T-helper 17 cell (primary cell): ENCODE results near the gene FBRS. TPM values are rescaled to one million over a fixed set of nuclear protein-coding genes. Genes with fewer than 3 reads are reported as not detected.
"Not testable (repeated sequence)": the region's sequence is repeated elsewhere in the genome, so short reads cannot be mapped to it uniquely, and the experiment has no call there.

ENCODE experiments used
- ATAC-seq: fragments of 150-1000 bp; cut with Tn5 transposase; 2 replicates; pipeline ENCODE4 v1.10.0; 2021; ENCODE audit warnings: mild to moderate bottlenecking, moderate library complexity
- DNase-seq, 3 donors: peaks; one replicate each; pipeline versions ENCODE4 v3.0.0 to v3.0.0-alpha.2; 2020 to 2021
- H3K9me3 ChIP-seq: one replicate; pipeline ENCODE4 v1.7.0; 2013; ENCODE audit warnings: low read length, mild to moderate bottlenecking; ENCODE audit not compliant: control insufficient read depth, poor library complexity, severe bottlenecking
- H3K27ac Mint-ChIP-seq: one replicate; pipeline ENCODE4 v1.8.0; 2022; ENCODE audit warnings: mild to moderate bottlenecking, moderate library complexity, mixed read lengths
- H3K27me3 Mint-ChIP-seq: one replicate; pipeline ENCODE4 v1.8.0; 2022; ENCODE audit warnings: mixed read lengths
- H3K36me3 Mint-ChIP-seq: one replicate; pipeline ENCODE4 v1.8.0; 2022; ENCODE audit warnings: low read depth, mixed read lengths
- H3K4me1 Mint-ChIP-seq: one replicate; pipeline ENCODE4 v1.8.0; 2022; ENCODE audit warnings: mild to moderate bottlenecking, mixed read lengths
- H3K4me3 Mint-ChIP-seq: one replicate; pipeline ENCODE4 v1.8.0; 2022; ENCODE audit warnings: mild to moderate bottlenecking, moderate library complexity, mixed read lengths
- total RNA-seq, 4 donors: library from RNA in 2 of 4; stranded (reverse) in 2 of 4; gene quantifications; one replicate each; pipeline ENCODE4 v1.2.3 and lab custom pipeline; 2022 to 2026

The FBRS gene
- total RNA-seq, 2 donors from 2014 or later, result 217 to 246 TPM

DNA sequence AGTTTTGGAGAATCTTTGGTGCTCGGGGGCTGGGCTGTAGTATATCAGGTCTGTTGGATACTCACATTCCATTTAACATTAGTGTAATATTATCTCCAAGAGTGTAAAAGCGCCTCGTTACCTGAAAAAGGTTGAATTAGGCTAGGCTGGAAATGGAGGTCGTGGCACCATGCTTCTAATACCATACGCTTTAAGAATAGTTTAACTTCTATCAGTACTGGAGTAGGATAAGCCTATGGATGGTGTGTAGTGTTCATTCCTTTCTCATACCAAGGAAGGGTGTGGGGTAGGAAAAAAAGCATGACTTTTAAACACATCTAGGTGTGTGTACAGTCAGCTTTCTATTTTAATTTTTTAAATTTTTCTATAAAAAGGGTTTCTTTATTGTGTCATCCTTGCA is 42.7 kb downstream of the FBRS start:
- H3K36me3 Mint-ChIP-seq, result no peaks in the 10 kb centered on the region
- peaks cover 26% of the 10 kb centered on the region for H3K4me1 Mint-ChIP-seq
- ATAC-seq (no peak), DNase-seq (no peak)
- H3K4me3 Mint-ChIP-seq, result no peak overlapping the region
- H3K9me3 ChIP-seq, result no peaks in the 10 kb centered on the region
- no peak overlapping the region for H3K27ac Mint-ChIP-seq
- H3K27me3 Mint-ChIP-seq, result no peaks in the 10 kb centered on the region

GRCh38 chr16:30703071-30703470 is 44.8 kb downstream of the FBRS start:
- not testable (repeated sequence) for H3K9me3 ChIP-seq, H3K4me3 Mint-ChIP-seq, ATAC-seq, DNase-seq, H3K36me3 Mint-ChIP-seq, H3K27me3 Mint-ChIP-seq, H3K27ac Mint-ChIP-seq
- peaks cover 21% of the 10 kb centered on the region for H3K4me1 Mint-ChIP-seq

DNA sequence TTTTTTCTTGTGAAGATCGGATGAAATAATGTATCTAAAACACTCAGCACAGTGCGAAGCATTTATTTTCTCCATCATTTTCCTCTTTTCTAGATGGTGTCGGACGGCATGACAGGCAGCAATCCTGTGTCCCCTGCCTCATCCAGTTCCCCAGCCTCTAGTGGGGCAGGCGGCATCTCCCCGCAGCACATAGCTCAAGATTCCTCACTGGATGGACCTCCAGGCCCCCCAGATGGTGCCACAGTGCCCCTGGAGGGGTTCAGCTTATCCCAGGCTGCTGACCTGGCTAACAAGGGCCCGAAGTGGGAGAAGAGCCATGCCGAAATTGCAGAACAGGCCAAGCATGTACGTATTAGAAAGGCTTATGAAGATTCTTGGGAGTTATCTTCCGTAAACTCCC is 45.7 kb downstream of the FBRS start:
- H3K9me3 ChIP-seq, result no peaks in the 10 kb centered on the region
- Mint-ChIP-seq H3K4me1 (peaks cover 20% of the 10 kb centered on the region), H3K27me3 (no peaks in the 10 kb centered on the region), H3K4me3 (no peak overlapping the region), H3K36me3 (peaks cover 7% of the 10 kb centered on the region), H3K27ac (no peak overlapping the region)
- DNase-seq (no peak), ATAC-seq (no peak)

DNA sequence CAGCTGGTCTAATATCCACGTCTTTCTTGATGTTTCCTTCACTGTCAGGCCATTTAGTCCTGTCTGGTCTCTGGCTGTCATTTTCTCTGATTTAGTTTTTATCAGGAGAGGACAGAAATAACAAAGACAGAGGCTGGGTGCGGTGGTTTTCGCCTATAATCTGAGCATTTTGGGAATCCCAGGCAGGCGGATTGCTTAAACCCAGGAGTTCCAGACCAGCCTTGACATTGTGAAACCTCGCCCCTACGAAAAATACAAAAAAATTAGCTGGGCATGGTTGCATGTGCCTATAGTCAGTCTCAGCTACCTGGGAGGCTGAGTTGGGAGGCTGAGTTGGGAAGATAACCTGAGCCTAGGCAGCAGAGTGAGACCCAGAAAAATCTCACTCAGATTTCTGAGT is 47.8 kb downstream of the FBRS start:
- H3K9me3 ChIP-seq, result no peaks in the 10 kb centered on the region
- no peak overlapping the region for H3K4me3 Mint-ChIP-seq
- ATAC-seq, result no peak
- peaks cover 13% of the 10 kb centered on the region for H3K4me1 Mint-ChIP-seq
- no peaks in the 10 kb centered on the region for H3K27me3 Mint-ChIP-seq
- no peak for DNase-seq
- peaks cover 19% of the 10 kb centered on the region for H3K36me3 Mint-ChIP-seq
- H3K27ac Mint-ChIP-seq, result no peak overlapping the region

- H3K9me3 ChIP-seq, result no peaks in the 10 kb centered on the region
- peaks cover 35% of the 10 kb centered on the region for H3K36me3 Mint-ChIP-seq
- H3K27me3 Mint-ChIP-seq, result no peaks in the 10 kb centered on the region
- DNase-seq (no peak), ATAC-seq (no peak)
- peak overlapping the region; percentile 76 for H3K27ac Mint-ChIP-seq
- peaks cover 24% of the 10 kb centered on the region for H3K4me1 Mint-ChIP-seq
- H3K4me3 Mint-ChIP-seq, result no peak overlapping the region
These were observed 52.7 kb downstream of the FBRS start for GRCh38 chr16:30710971-30711370.

GRCh38 chr16:30711712-30712111 is 53.5 kb downstream of the FBRS start:
- H3K27me3 Mint-ChIP-seq, result no peaks in the 10 kb centered on the region
- DNase-seq (no peak), ATAC-seq (no peak)
- peak overlapping the region; percentile 76 for H3K27ac Mint-ChIP-seq
- peaks cover 30% of the 10 kb centered on the region for H3K4me1 Mint-ChIP-seq
- no peaks in the 10 kb centered on the region for H3K9me3 ChIP-seq
- H3K36me3 Mint-ChIP-seq, result peaks cover 38% of the 10 kb centered on the region
- H3K4me3 Mint-ChIP-seq, result peak overlapping the region; percentile 84

DNA sequence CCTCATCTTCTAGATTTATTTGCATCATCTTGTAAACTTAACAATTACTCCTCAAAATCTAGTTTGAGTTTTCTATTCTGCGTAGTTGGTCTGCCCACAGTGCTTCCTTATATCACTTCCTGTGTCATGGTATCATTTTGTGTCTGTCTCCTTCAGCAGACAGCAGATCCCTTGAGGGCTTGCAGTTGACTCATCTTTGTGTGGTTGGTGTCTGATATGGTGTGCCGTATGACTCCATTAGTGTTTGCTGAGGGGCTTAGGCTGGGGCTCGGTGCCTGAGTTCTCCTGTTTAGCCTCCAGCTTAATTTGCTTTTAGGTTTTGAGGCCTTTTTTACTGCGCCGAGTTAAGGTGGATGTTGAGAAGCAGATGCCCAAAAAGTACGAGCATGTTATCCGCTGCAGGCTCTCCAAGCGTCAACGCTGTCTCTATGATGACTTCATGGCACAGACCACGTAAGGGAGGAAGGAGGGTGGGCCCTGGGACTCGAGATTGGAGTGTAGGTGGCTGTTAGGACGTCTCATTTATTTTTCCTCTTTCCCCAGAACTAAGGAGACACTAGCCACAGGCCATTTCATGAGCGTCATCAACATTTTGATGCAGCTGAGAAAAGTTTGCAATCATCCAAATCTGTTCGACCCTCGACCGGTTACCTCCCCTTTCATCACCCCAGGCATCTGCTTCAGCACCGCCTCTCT is 57.7 kb downstream of the FBRS start:
- H3K27ac Mint-ChIP-seq, result peak overlapping the region; percentile 83
- no peaks in the 10 kb centered on the region for H3K27me3 Mint-ChIP-seq
- DNase-seq (peak in 1 of 3 donors; percentile 14), ATAC-seq (peak; percentile 92)
- H3K4me3 Mint-ChIP-seq, result no peak overlapping the region
- peaks cover 25% of the 10 kb centered on the region for H3K4me1 Mint-ChIP-seq
- H3K9me3 ChIP-seq, result no peaks in the 10 kb centered on the region
- peaks cover 23% of the 10 kb centered on the region for H3K36me3 Mint-ChIP-seq

- Mint-ChIP-seq H3K27ac (peak overlapping the region; percentile 29), H3K27me3 (no peaks in the 10 kb centered on the region), H3K36me3 (peaks cover 29% of the 10 kb centered on the region), H3K4me3 (no peak overlapping the region), H3K4me1 (peaks cover 40% of the 10 kb centered on the region)
- no peak for DNase-seq
- no peak for ATAC-seq
- no peaks in the 10 kb centered on the region for H3K9me3 ChIP-seq
These were observed 61.9 kb downstream of the FBRS start for GRCh38 chr16:30720086-30720485.

Other genes starting within 250 kb of the FBRS start
- gene DCTPP1, start 228.4 kb upstream of the FBRS start, total RNA-seq, result 10 to 100 TPM; 17.4 to 19.2 TPM
- 10 to 100 TPM; 18.3 to 21.4 TPM for gene SEPHS2, start 212.6 kb upstream of the FBRS start, total RNA-seq
- gene ITGAL, start 185.7 kb upstream of the FBRS start, total RNA-seq, result 100 to 1,000 TPM; 322 to 338 TPM
- 1 to 10 TPM; 5.1 to 5.3 TPM for gene ZNF768, start 131.9 kb upstream of the FBRS start, total RNA-seq
- gene ZNF747, start 123.6 kb upstream of the FBRS start, total RNA-seq, result 1 to 10 TPM; 7.6 TPM
- gene ZNF764, start 100.1 kb upstream of the FBRS start, total RNA-seq, result 10 to 100 TPM; 19.5 to 21.4 TPM
- gene ZNF688, start 86.7 kb upstream of the FBRS start, total RNA-seq, result 10 to 100 TPM; 11.4 to 14.0 TPM
- gene ZNF785, start 72.7 kb upstream of the FBRS start, total RNA-seq, result 10 to 100 TPM in 1 of 2 donors, 1 to 10 TPM in 1; 8.5 to 11.7 TPM
- 10 to 100 TPM in 1 of 2 donors, 1 to 10 TPM in 1; 8.3 to 14.4 TPM for gene ZNF689, start 48.0 kb upstream of the FBRS start, total RNA-seq
- gene PRR14, start 7.5 kb upstream of the FBRS start, total RNA-seq, result 10 to 100 TPM; 74.1 to 89.1 TPM
- gene SRCAP, start 40.7 kb downstream of the FBRS start, total RNA-seq, result 10 to 100 TPM; 86.9 to 90.5 TPM
- gene PHKG2, start 90.0 kb downstream of the FBRS start, total RNA-seq, result 10 to 100 TPM; 31.6 to 38.1 TPM
- 1 to 10 TPM; 1.1 to 2.0 TPM for gene CFAP119, start 103.6 kb downstream of the FBRS start, total RNA-seq
- 10 to 100 TPM; 57.8 to 64.5 TPM for gene RNF40, start 103.9 kb downstream of the FBRS start, total RNA-seq
- 1 to 10 TPM; 1.4 to 1.5 TPM for gene ZNF629, start 128.8 kb downstream of the FBRS start, total RNA-seq
- 10 to 100 TPM; 22.5 to 22.8 TPM for gene BCL7C, start 235.6 kb downstream of the FBRS start, total RNA-seq
- gene CTF1, start 238.2 kb downstream of the FBRS start, total RNA-seq, result under 1 TPM in 1 of 2 donors, not detected in 1; 0.26 TPM